MV-4-11 (cell line): ENCODE data around the gene ARL2BP.
"Not testable (repeated sequence)": the region's sequence is repeated elsewhere in the genome, so short reads cannot be mapped to it uniquely, and the experiment has no call there.

Experiments used
- DNase-seq: peaks from one replicate; lab custom pipeline; 2025; lab: John Stamatoyannopoulos, UW

ARL2BP gene

DNA sequence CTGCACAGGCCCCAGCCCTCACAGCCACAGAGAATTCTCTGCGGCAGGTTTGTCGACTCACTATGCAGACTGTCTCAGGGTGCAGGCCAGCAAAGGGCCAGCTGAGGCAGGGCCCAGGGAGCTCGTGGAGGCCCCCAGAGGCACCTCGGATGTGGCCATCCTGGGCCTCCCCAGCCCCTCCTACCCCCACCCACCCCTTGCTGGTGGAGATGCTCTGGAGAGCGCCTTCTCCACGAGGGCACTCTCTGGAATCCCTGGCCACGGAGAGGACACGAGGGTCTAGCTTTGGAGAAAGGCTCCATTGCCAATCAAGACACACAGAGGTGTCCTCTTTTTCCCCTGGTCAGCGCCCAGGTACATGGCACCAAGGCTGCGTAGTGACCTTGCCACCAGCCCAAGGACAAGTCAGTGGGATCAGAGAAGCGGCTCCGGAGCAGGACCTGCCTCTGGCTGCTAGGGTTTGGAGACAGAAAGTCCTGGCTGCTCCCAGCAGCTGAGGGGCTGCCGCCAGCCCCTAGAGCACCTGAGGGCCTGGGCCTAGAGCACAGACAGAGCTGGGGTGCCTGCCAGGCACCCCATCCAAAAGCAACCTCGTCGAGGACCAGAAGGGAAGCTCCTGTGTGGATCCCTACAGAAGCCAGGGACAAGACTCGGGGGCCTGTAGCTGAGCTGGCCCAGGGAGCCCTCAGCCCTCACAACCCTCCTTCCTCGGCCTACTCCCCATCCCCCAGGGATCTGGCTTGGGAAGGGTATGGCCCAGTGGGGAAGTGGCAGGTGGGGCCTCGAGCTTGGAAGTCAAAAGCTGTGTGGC lies 18.7 kb downstream of the ARL2BP start:
- no peak for DNase-seq

GRCh38 chr16:57264381-57264780 lies 19.3 kb downstream of the ARL2BP start:
- DNase-seq: peak; percentile 38

GRCh38 chr16:57264950-57265371 lies 19.9 kb downstream of the ARL2BP start:
- DNase-seq: no peak

GRCh38 chr16:57265850-57266530 lies 20.9 kb downstream of the ARL2BP start:
- no peak for DNase-seq

DNA sequence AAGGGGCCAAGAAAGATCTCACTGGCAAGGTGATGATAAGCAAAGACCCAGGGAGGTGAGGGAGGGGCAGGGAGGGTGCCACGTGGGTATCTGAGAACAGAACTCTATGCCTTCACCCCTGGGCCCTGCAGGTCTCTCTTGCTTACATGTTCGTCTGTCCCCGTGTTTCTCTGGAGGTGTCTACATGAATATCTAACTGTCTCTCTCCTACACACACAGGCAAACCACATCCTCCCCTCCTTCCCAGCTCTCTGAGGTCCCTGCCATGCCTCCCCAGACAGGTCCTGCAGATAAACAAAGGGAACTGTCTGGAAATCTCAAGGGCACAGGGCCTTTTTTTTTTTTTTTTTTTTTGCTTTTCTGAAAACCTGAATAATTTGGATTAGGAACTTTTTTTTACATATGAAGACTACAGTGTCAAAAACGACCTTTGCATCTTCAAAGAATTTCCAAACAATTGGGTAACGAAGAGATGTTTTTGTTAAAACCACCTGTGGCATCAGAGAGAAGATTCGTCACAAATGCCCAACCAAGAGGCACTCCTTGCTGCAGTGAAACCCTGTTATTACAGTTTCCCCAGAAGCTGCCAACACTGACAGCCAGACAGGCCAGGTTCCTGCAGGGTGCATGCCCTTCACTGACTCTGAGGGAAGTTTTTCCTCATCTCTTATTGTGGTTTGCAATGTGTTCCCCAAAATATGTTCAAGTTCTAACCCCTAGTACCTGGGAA lies 21.6 kb downstream of the ARL2BP start:
- no peak for DNase-seq

DNA sequence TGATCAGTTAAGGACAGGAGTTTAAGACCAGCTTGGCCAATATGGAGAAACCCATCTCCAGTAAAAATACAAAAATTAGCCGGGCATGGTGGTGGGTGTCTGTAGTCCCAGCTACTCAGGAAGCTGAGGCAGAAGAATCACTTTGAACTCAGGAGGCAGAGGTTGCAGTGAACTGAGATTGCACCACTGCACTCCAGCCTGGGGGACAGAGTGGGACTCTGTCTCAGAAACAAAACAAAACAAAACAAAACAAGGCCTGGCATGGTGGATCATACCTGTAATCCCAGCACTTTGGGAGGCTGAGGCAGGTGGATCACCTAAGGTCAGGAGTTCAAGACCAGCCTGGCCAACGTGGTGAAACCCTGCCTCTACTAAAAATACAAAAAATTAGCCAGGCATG lies 22.3 kb downstream of the ARL2BP start:
- not testable (repeated sequence) for DNase-seq

DNA sequence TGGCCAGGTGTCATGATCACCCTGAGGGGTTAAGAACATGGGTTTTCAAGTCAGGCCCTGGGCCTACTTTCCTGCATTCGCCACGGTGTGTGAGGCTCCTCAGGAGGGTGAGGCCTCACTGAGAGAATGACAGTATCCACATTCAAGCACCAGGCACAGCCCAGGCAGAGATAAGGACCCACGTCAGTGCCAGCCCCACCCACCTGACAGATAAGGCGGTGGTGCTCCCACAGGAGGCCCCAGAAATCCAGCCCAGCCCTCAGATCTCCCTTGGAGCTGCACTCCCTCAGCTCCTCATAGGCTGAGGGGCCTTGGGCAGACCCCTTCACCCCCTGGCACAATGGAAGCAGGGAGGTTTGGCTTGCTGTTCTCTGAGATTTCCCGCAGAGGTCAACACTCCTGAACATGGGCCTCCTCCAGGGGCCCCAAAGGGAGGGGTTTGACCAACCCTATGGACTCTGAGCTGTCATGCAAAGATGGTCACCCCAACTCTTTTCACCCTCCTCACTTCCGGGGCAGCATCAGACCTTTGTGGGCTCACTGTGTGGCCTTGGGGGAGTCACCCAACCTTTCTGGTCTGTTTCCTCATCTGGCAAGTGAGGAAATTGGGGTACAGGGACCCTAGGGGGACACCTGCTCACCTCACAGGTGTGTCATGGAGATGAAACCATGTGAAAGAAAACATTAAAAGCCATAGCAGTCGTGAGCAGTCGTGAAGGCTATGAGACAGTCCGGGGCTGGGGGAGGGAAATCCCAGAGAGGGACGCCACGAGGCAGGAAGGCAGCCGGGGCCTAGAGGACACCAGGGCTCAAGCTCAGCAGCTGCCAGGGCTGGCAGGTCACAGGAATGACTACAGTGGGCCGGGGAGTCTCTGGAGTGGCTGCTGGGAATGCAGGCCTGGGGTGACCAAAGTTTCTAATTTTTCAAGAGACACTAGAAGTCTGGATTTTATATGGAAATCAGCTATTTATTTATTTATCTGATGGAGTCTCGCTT lies 24.0 kb downstream of the ARL2BP start:
- no peak for DNase-seq

- no peak for DNase-seq
These were observed 25.4 kb downstream of the ARL2BP start for GRCh38 chr16:57270221-57271062.

DNA sequence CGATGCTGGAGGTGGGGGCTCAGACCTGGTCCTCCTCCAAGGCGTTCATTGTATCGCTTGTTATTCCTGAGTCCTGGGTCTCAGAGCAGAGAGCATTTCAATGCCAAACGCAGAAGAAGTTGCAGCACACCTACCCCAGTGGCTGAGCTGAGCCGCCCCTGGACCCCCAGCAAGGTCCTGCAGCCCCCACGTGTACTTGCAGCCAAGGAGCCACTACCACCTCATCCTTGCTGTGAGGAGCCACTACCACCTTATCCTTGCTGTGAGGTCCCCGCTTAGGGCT lies 25.9 kb downstream of the ARL2BP start:
- no peak for DNase-seq

DNA sequence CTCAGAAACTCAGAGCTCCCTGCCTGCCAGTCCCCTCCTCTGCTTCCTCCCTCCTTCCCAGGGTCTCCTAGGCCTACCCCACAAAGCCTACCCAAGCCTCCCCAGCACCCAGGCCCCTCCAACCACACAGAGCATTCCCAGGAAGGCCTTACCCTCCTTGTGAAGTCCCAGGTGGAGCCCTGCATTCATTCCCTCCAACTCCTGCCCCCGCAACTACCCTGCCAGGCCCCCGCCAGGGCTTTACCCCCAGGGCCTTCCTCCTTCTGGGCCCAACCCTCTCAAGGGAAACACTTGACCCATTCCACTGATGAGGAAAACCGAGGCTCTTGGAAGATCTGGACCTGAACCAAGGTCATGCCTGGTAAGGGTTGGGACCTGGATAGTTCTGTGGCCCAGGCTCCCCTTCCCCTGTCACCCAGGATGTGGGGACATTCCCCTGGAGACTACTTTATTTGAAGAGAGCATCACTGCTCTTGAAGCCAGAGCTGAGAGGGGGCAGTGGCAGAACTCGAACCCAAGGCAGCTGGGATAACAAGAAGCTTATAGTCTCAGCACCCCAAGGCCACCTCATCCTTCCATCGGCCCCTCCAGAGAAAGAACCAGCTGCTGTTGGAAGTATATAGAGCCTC lies 26.9 kb downstream of the ARL2BP start:
- DNase-seq: no peak

DNA sequence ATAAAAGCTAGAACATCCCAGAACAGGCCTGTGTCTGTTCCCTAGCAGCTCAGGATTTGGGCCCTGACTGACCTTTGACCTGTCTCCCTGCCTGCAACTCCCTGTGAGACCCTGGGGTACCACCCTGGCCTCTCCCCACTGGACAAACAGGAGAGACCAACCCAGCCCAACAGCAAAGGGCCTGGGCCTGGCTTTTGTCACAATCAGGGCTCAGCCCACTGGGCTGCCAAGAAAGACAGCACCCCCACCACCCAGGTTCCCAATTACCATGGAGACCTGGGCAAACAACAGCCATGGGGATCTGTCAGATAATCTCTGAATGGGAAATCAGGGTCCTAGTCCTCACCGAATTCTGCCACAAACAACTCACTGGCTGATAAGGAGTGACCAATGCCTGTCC lies 28.3 kb downstream of the ARL2BP start:
- no peak for DNase-seq

GRCh38 chr16:57273826-57274225 lies 28.8 kb downstream of the ARL2BP start:
- DNase-seq: no peak

GRCh38 chr16:57275946-57276345 lies 30.9 kb downstream of the ARL2BP start:
- DNase-seq: not testable (repeated sequence)

DNA sequence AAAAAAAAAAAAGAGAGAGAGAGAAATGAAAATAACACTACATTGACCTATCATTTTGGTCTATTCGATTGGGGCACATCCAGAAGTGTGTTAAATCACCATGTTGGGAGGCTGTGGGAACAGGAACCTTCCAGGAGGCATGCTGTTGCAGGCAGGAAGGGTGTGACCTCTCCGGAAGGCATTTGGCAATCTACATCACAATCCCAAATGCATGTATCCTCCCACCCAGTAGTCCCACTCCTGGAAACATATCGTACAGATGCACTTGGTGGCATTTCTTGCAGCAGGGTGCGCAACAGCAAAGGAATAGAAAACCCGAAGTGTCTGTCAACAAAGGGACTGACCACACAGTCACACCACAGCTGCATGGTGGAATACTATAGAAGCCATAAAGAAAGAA lies 31.5 kb downstream of the ARL2BP start:
- peak; percentile 58 for DNase-seq

DNA sequence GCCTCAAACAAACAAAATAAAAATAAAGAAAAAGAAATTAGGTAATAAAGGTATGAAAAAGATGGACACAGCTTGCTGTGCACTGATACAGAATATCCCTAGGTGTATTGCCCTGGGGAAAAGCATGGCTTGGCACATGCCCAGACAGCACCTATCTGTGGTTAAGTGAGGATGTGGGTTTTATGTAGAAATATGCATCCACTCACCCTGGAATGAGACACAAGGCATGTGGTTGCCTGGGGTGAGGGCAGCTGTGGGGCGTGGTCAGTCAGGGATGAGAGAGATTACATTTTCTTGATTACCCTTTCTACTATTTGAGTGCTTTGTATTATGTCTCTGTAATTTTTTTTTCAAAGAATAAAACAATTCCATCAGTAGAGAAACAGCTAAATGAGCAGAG lies 32.5 kb downstream of the ARL2BP start:
- peak; percentile 45 for DNase-seq

GRCh38 chr16:57278494-57278893 lies 33.4 kb downstream of the ARL2BP start:
- no peak for DNase-seq

DNA sequence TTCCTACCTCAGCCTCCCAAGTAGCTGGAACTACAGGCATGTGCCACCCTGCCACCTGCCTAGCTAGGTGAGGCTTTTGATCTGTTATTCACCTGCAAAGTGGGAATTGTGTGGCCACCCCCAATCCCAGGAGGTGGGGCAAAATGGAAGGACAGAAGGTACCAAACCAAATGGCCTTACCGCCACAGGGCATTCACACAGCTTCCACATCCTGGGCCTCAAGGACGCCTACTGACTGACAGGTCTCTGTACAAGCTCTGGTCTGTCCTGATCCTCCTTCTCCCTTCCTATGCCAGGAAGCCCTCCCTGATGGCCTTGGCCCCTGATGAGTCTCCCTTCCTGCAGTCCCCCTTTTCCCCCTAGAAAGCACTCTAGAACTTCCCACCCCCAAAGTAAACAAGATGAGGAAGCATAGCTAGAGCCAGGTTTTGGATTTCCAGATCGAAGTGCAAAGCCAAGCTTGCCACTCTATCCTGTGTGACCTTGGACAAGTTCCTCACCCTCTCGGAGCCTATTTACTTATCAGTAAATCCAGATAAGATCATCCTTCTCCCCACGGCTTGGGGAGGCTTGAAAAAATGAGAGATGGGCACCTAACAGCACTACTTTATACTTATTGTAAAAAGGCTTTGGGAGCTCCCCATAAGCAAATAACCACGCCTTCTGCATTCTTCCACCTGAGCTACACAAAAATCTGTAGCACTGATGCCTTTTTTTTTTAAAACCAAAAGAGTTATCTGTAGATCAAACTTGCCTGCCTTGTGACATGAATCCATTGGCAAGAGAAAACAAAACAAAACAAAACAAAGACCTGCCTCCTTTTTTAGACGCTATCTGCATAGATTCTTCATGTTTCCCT lies 35.0 kb downstream of the ARL2BP start:
- no peak for DNase-seq

DNA sequence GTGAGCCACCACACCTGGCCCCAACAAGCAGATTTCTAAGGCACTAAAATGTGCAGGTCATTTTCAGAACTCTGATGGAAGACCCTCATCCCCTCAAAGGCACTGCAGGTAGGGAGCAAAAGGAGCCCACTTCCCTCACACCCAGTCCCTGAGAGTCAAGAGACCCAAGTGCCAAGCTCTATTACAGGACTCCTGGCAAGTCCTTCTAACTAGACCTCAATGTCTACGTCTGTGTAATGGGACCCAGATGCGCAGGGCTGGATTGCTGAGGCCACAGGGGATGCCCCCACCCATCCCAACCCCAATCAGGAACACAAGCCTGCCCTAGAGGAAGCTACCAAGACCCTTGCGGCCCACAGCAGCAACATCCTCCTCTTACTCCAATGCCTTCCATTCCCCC lies 36.7 kb downstream of the ARL2BP start:
- no peak for DNase-seq

DNA sequence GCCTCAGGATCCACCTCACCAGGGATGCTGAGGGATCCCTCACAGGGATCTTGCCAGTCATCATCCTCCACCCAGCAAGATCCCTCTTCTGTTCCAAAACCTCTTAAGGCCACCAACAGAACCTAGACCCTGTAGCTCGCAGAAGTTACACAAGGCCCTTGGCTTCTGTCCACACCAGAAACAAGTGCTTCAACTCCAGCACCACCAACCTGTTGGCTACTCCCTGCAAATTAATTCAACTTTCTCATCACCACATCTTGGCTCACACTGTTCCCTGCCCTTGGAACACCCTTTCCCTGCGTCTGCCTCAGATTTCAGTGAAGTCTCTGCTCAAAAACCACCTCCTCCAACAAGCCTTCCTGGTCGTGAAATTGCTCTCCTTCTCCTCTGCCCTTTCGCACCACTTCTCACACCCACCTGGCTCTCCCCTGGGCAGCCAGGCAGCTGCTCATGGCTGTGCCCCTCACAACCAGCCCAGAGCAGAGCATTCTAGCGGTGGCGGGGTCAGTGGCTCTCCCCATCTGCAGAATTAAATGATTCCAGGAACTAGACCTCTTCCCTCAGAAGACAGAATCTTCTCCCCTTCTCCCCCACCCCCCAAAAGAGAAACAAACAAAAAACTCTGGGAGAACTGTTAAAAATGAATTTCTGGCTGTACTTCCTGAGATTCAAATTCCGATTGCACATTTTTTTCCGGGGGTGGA lies 37.6 kb downstream of the ARL2BP start:
- DNase-seq: no peak
